T-cell (primary cell): Measurements from ENCODE around the gene SLC43A1. TPM values are rescaled to one million over a fixed set of nuclear protein-coding genes. Genes with fewer than 3 reads are reported as not detected.

Experiments
- ATAC-seq, 4 experiments: fragments of 200-7000 bp in 3 of 4; fragments of 150-1000 bp in 1 of 4; cut with Tn5 transposase; replicated peaks in 1 of 4; 1 replicate in 3 of 4; 2 replicates in 1 of 4; pipeline ENCODE4 v1.10.0; 2021; ENCODE audit warnings: moderate library complexity in 3 of 4, mild to moderate bottlenecking in 2 of 4, moderate number of reproducible peaks in 1 of 4
- CTCF ChIA-PET, 2 donors: fragments of 300-600 bp; sonication (Branson Sonifier 250); formaldehyde crosslinking; loops; one replicate each; lab custom pipeline; 2022; ENCODE audit warnings: antibody characterized with exemption in 2 of 2; lab: Charles Lee
- POLR2A ChIA-PET, 2 donors: fragments of 300-600 bp; sonication (Branson Sonifier 250); formaldehyde crosslinking; loops; one replicate each; lab custom pipeline; 2022; ENCODE audit warnings: antibody characterized with exemption in 2 of 2; lab: Charles Lee
- DNase-seq, 35 experiments: peaks; one replicate each; pipeline versions ENCODE4 v3.0.0 to v3.0.0-alpha.2; 2013 to 2023
- H3K27ac ChIP-seq: one replicate; pipeline ENCODE4 v1.5.1; 2013; ENCODE audit warnings: low read length
- H3K27me3 ChIP-seq, 2 experiments: replicated peaks in 1 of 2; 1 replicate in 1 of 2; 2 replicates in 1 of 2; pipeline versions ENCODE4 v1.6.1 to v1.7.0; 2013; ENCODE audit warnings: low read length in 1 of 2, mixed read lengths in 1 of 2; ENCODE audit not compliant: control insufficient read depth in 2 of 2, insufficient read depth in 2 of 2; ENCODE audit errors: extremely low read depth in 1 of 2
- H3K36me3 ChIP-seq, 2 donors: 1 replicate in 1 of 2; 2 replicates in 1 of 2; pipeline versions ENCODE4 v1.6.1 to v1.7.0; 2013; ENCODE audit warnings: low read length in 1 of 2; ENCODE audit not compliant: control insufficient read depth in 2 of 2, insufficient read depth in 1 of 2; ENCODE audit errors: extremely low read depth in 1 of 2
- H3K4me1 ChIP-seq, 2 experiments: 1 replicate in 1 of 2; 2 replicates in 1 of 2; pipeline versions ENCODE4 v1.6.1 to v1.7.0; 2013; ENCODE audit warnings: low read length in 2 of 2, mixed read lengths in 1 of 2; ENCODE audit not compliant: insufficient read depth in 2 of 2, control insufficient read depth in 1 of 2; ENCODE audit errors: extremely low read depth in 1 of 2
- H3K4me3 ChIP-seq, 2 donors: 1 replicate in 1 of 2; 2 replicates in 1 of 2; pipeline versions ENCODE4 v1.5.1 to v1.7.0; 2013; ENCODE audit warnings: mild to moderate bottlenecking in 2 of 2, low read length in 1 of 2, moderate library complexity in 1 of 2; ENCODE audit not compliant: control insufficient read depth in 1 of 2; ENCODE audit errors: extremely low read depth in 1 of 2
- H3K9me3 ChIP-seq: 2 replicates; pipeline ENCODE4 v1.7.0; 2013
- H3K27ac Mint-ChIP-seq, 2 donors: one replicate each; pipeline ENCODE4 v1.8.0; 2020 to 2021; ENCODE audit warnings: mild to moderate bottlenecking in 2 of 2, mixed read lengths in 2 of 2
- H3K27me3 Mint-ChIP-seq, 2 donors: one replicate each; pipeline ENCODE4 v1.8.0; 2021 to 2022; ENCODE audit warnings: mixed read lengths in 2 of 2
- H3K36me3 Mint-ChIP-seq: one replicate; pipeline ENCODE4 v1.8.0; 2021; ENCODE audit warnings: mixed read lengths
- H3K4me1 Mint-ChIP-seq, 3 donors: one replicate each; pipeline ENCODE4 v1.8.0; 2020 to 2022; ENCODE audit warnings: mixed read lengths in 3 of 3, mild to moderate bottlenecking in 1 of 3
- H3K4me3 Mint-ChIP-seq, 3 donors: one replicate each; pipeline ENCODE4 v1.8.0; 2020 to 2022; ENCODE audit warnings: mild to moderate bottlenecking in 3 of 3, mixed read lengths in 3 of 3, moderate library complexity in 3 of 3
- H3K9me3 Mint-ChIP-seq, 3 donors: one replicate each; pipeline ENCODE4 v1.8.0; 2020 to 2022; ENCODE audit warnings: mixed read lengths in 3 of 3
- WGBS: methylation state at CpG from one replicate; pipeline ENCODE4 v1.1.5; 2013; ENCODE audit warnings: missing lambda C conversion rate; ENCODE audit not compliant: insufficient coverage; 5-methylcytosine and 5-hydroxymethylcytosine counted together
- total RNA-seq, 35 experiments: library from RNA in 6 of 35; stranded (reverse) in 6 of 35; fragments of 120-200 nt in 1 of 35; gene quantifications; one replicate each; pipeline versions ENCODE4 v1.2.1 to v1.2.4 and lab custom pipeline; 2013 to 2026

The SLC43A1 gene
- total RNA-seq, 5 donors from 2014 or later (not counting 1 experiment from before 2014, with no cell fraction given) = 8.8 to 31.6 (median 25.1) TPM

DNA sequence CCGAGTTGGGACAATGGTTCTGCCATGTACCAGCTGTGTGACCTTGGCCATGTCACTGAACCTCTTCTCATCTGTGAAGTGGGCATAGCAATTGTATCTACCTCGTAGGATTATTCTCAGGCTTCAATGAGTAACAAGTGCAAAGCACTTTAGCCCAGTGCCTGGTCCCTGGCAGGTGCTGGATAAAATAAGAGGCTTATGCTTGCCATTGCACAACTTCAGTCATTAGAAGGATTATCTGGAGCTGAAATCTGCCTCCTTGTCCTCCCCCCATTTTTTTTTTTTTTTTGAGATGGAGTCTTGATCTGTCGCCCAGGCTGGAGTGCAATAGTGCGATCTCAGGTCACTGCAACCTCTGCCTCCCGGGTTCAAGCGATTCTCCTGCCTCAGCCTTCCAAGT is 29.1 kb upstream of the SLC43A1 start:
- Mint-ChIP-seq H3K4me3 (no peak overlapping the region), H3K27ac (no peak overlapping the region), H3K9me3 (no peaks in the 10 kb centered on the region), H3K36me3 (peaks cover 5% of the 10 kb centered on the region), H3K27me3 (no peaks in the 10 kb centered on the region), H3K4me1 (peaks cover 5 to 11% (median 7%) of the 10 kb centered on the region in 3 donors)
- H3K9me3 ChIP-seq = no peaks in the 10 kb centered on the region
- ChIA-PET CTCF (no interaction called here), POLR2A (interaction anchor here in 1 of 2 donors (0.7 kb wide), 1 partner anchor 112 kb away, joined by 3 read pairs; no protein-coding TSS in a partner anchor)
- H3K4me3 ChIP-seq = no peak overlapping the region
- H3K36me3 ChIP-seq = peaks cover under 1 to 10% of the 10 kb centered on the region in 2 donors
- WGBS = 100% methylated on average over 2 of the region's 6 CpGs
- no peak for ATAC-seq
- DNase-seq = no peak
- H3K27me3 ChIP-seq = no peaks in the 10 kb centered on the region
- H3K27ac ChIP-seq = no peak overlapping the region
- peaks cover 0 to 16% of the 10 kb centered on the region in 2 experiments for H3K4me1 ChIP-seq

DNA sequence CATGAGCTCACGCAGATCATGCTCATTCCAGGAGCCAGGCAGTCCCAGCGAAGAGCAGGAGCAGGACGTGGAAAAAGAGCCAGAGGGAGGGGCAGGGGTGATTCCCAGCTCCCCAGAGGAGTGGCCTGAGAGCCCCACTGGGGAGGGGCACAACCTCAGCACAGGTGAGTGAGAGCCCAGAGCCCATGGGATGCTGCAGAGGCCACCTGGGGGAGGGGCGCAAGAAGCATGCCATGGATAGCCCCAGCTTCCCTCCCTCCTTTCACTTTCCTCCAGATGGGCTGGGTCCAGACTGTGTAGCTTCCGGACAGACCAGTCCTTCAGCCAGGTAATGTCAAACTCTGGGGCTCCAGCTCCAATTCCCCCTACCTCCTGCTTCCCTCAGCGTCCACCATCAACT is 28.1 kb upstream of the SLC43A1 start:
- H3K9me3 ChIP-seq = no peaks in the 10 kb centered on the region
- H3K27ac ChIP-seq = no peak overlapping the region
- ATAC-seq (no peak), DNase-seq (no peak)
- Mint-ChIP-seq H3K27me3 (no peaks in the 10 kb centered on the region), H3K27ac (no peak overlapping the region), H3K36me3 (peaks cover 2% of the 10 kb centered on the region), H3K4me3 (no peak overlapping the region), H3K9me3 (no peaks in the 10 kb centered on the region), H3K4me1 (peaks cover 4 to 8% (median 6%) of the 10 kb centered on the region in 3 donors)
- ChIA-PET CTCF (no interaction called here), POLR2A (interaction anchor here in 1 of 2 donors (0.6 kb wide), 1 partner anchor 158 kb away, joined by 3 read pairs; no protein-coding TSS in a partner anchor)
- WGBS = 88% methylated on average over 3 of the region's 6 CpGs
- H3K4me3 ChIP-seq = no peak overlapping the region
- H3K27me3 ChIP-seq = no peaks in the 10 kb centered on the region
- peaks cover 0 to 4% of the 10 kb centered on the region in 2 donors for H3K36me3 ChIP-seq
- H3K4me1 ChIP-seq = peaks cover 0 to 16% of the 10 kb centered on the region in 2 experiments

GRCh38 chr11:57542582-57542981 is 27.1 kb upstream of the SLC43A1 start:
- H3K36me3 Mint-ChIP-seq = no peaks in the 10 kb centered on the region
- CTCF ChIA-PET = no interaction called here
- Histone ChIP-seq H3K4me1 (peaks cover 0 to 9% of the 10 kb centered on the region in 2 experiments), H3K36me3 (peaks cover 0 to 2% of the 10 kb centered on the region in 2 donors), H3K27me3 (no peaks in the 10 kb centered on the region), H3K4me3 (no peak overlapping the region), H3K9me3 (no peaks in the 10 kb centered on the region), H3K27ac (no peak overlapping the region)
- H3K9me3 Mint-ChIP-seq = no peaks in the 10 kb centered on the region
- ATAC-seq (no peak), DNase-seq (no peak)
- H3K4me3 Mint-ChIP-seq = no peak overlapping the region
- no peaks in the 10 kb centered on the region for H3K27me3 Mint-ChIP-seq
- WGBS = 98% methylated on average over 4 of the region's 4 CpGs
- POLR2A ChIA-PET = no interaction called here
- peak overlapping the region in 1 of 2 donors; percentile 4 for H3K27ac Mint-ChIP-seq
- H3K4me1 Mint-ChIP-seq = peaks cover 2 to 6% (median 3%) of the 10 kb centered on the region in 3 donors

DNA sequence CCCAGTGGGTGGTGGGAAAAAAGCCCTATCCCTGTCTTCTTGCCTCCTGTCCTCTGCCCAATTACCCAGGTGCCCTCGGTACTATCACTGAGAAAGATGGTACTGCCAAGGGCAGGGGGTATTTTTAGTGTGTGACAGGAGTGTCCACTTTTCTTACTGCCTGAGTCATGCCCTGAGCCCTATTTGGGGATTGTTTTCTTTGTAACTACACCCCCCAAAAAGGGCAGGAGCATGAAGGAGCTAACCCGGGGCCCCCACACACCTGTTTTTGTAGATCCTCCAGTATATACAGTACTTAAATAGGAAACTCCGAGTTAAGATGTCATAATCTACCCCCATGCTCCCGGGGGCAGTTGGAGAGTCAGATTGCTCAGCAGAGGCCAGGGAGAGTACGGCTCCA is 25.7 kb upstream of the SLC43A1 start:
- ChIA-PET POLR2A (no interaction called here), CTCF (interaction anchor here in 1 of 2 donors (0.7 kb wide), 1 partner anchor 145 kb away, joined by 3 read pairs; no protein-coding TSS in a partner anchor)
- Mint-ChIP-seq H3K9me3 (no peaks in the 10 kb centered on the region), H3K4me3 (no peak overlapping the region), H3K27ac (no peak overlapping the region), H3K36me3 (no peaks in the 10 kb centered on the region), H3K27me3 (no peaks in the 10 kb centered on the region), H3K4me1 (peaks cover 0 to 6% (median 0%) of the 10 kb centered on the region in 3 donors)
- WGBS = 100% methylated on average over 2 of the region's 5 CpGs
- H3K27ac ChIP-seq = no peak overlapping the region
- no peaks in the 10 kb centered on the region for H3K9me3 ChIP-seq
- H3K4me1 ChIP-seq = no peaks in the 10 kb centered on the region
- ATAC-seq (no peak), DNase-seq (no peak)
- peaks cover 0 to 2% of the 10 kb centered on the region in 2 donors for H3K36me3 ChIP-seq
- H3K4me3 ChIP-seq = no peak overlapping the region
- H3K27me3 ChIP-seq = no peaks in the 10 kb centered on the region

GRCh38 chr11:57539342-57539741 is 23.8 kb upstream of the SLC43A1 start:
- Histone ChIP-seq H3K27ac (no peak overlapping the region), H3K4me1 (no peaks in the 10 kb centered on the region), H3K36me3 (no peaks in the 10 kb centered on the region), H3K27me3 (no peaks in the 10 kb centered on the region), H3K9me3 (no peaks in the 10 kb centered on the region), H3K4me3 (no peak overlapping the region)
- Mint-ChIP-seq H3K27me3 (no peaks in the 10 kb centered on the region), H3K36me3 (no peaks in the 10 kb centered on the region), H3K4me3 (no peak overlapping the region), H3K27ac (no peak overlapping the region), H3K4me1 (peaks cover 0 to 6% (median 0%) of the 10 kb centered on the region in 3 donors), H3K9me3 (no peaks in the 10 kb centered on the region)
- ChIA-PET CTCF (interaction anchor here in 1 of 2 donors (0.6 kb wide), 2 partner anchors 24 to 46 kb away, joined by 4 read pairs; no protein-coding TSS in a partner anchor), POLR2A (no interaction called here)
- WGBS = 75% methylated on average over 1 of the region's 1 CpG
- no peak for DNase-seq
- ATAC-seq = no peak

GRCh38 chr11:57536947-57537619 is 21.6 kb upstream of the SLC43A1 start, which contains the start of gene SMTNL1:
SMTNL1 (plus strand) TSS chr11:57537595; CDS start chr11:57542643, 5,048 bp downstream.
- DNase-seq (no peak), ATAC-seq (no peak)
- Histone ChIP-seq H3K9me3 (no peaks in the 10 kb centered on the region), H3K4me1 (no peaks in the 10 kb centered on the region), H3K27ac (no peak within 1 kb of the TSS), H3K4me3 (no peak within 1 kb of the TSS), H3K27me3 (no peaks in the 10 kb centered on the region), H3K36me3 (no peaks in the 10 kb centered on the region)
- Mint-ChIP-seq H3K4me3 (no peak within 1 kb of the TSS), H3K27me3 (no peaks in the 10 kb centered on the region), H3K4me1 (peaks cover 0 to under 1% (median under 1%) of the 10 kb centered on the region in 3 donors), H3K36me3 (no peaks in the 10 kb centered on the region), H3K9me3 (no peaks in the 10 kb centered on the region), H3K27ac (no peak within 1 kb of the TSS)
- POLR2A ChIA-PET = no interaction called here
- CTCF ChIA-PET = interaction anchor here (0.6 kb wide), 2 partner anchors 13 to 1036 kb away, joined by 3 read pairs; no protein-coding TSS in a partner anchor
- 85% methylated on average over 11 of the region's 14 CpGs for WGBS
